HG02852 (cell line): ENCODE measurements around the gene PCDHGA7.
A peak's percentile ranks its signal among the peaks of the same experiment; 100 is the strongest.
"Not testable (repeated sequence)": the region's sequence is repeated elsewhere in the genome, so short reads cannot be mapped to it uniquely, and the experiment has no call there.

Source experiments
- ATAC-seq: cut with Tn5 transposase; IDR thresholded peaks from one replicate; pipeline ENCODE4 v1.9.1; 2021; ENCODE audit warnings: mild to moderate bottlenecking, moderate library complexity; ENCODE audit not compliant: unreplicated experiment

The PCDHGA7 gene

DNA sequence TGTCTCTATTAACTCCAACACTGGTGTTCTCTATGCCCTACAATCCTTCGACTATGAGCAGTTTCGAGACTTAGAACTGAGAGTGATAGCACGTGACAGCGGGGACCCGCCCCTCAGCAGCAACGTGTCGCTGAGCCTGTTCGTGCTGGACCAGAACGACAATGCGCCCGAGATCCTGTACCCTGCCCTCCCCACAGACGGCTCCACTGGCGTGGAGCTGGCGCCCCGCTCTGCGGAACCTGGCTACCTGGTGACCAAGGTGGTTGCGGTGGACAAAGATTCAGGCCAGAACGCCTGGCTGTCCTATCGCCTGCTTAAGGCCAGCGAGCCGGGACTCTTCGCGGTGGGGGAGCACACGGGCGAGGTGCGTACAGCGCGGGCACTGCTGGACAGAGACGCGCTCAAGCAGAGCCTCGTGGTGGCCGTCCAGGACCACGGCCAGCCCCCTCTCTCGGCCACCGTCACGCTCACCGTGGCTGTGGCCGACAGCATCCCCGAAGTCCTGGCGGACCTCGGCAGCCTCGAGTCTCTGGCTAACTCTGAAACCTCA lies 40.3 kb downstream of the PCDHGA7 start:
- no peak for ATAC-seq

DNA sequence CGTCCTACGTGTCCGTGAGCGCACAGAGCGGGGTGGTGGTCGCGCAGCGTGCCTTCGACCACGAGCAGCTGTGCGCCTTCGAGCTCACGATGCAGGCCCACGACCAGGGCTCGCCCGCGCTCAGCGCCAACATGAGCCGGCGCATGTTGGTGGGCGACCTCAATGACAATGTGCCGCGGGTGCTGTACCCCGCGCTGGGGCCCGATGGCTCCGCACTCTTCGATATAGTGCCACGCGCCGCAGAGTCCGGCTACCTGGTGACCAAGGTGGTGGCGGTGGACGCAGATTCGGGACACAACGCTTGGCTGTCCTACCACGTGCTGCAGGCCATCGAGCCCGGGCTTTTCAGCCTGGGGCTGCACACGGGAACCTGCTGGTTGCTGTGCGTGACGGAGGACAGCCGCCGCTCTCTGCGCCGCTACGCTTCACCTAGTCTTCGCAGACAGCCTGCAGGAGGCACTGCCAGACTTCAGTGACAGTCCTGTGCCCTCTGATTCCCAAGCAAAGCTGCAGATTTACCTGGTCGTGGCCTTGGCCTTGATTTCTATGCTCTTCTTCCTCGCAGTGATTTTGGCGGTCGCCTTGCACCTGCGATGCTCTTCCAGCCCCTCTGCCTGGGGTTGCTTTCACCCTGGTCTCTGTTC lies 45.4 kb downstream of the PCDHGA7 start:
- ATAC-seq, result no peak

DNA sequence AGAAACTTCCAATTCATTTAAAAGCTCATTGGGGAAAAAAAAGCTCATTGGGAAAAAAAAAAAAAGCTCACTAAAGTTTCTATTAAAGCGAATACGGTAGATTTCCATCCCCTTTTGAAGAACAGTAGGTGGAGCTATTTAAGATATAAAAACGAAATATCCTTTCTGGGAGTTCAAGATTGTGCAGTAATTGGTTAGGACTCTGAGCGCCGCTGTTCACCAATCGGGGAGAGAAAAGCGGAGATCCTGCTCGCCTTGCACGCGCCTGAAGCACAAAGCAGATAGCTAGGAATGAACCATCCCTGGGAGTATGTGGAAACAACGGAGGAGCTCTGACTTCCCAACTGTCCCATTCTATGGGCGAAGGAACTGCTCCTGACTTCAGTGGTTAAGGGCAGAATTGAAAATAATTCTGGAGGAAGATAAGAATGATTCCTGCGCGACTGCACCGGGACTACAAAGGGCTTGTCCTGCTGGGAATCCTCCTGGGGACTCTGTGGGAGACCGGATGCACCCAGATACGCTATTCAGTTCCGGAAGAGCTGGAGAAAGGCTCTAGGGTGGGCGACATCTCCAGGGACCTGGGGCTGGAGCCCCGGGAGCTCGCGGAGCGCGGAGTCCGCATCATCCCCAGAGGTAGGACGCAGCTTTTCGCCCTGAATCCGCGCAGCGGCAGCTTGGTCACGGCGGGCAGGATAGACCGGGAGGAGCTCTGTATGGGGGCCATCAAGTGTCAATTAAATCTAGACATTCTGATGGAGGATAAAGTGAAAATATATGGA lies 48.0 kb downstream of the PCDHGA7 start, which contains the start of gene PCDHGA12:
Gene PCDHGA12, plus strand, starts transcription at position 176 of the 782 bp plus-strand sequence. Its CDS starts 253 bp downstream, at position 429.
- peak; percentile 79 for ATAC-seq

DNA sequence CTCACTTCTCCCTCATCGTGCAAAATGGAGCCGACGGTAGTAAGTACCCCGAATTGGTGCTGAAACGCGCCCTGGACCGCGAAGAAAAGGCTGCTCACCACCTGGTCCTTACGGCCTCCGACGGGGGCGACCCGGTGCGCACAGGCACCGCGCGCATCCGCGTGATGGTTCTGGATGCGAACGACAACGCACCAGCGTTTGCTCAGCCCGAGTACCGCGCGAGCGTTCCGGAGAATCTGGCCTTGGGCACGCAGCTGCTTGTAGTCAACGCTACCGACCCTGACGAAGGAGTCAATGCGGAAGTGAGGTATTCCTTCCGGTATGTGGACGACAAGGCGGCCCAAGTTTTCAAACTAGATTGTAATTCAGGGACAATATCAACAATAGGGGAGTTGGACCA lies 48.7 kb downstream of the PCDHGA7 start:
- ATAC-seq, result peak; percentile 54

DNA sequence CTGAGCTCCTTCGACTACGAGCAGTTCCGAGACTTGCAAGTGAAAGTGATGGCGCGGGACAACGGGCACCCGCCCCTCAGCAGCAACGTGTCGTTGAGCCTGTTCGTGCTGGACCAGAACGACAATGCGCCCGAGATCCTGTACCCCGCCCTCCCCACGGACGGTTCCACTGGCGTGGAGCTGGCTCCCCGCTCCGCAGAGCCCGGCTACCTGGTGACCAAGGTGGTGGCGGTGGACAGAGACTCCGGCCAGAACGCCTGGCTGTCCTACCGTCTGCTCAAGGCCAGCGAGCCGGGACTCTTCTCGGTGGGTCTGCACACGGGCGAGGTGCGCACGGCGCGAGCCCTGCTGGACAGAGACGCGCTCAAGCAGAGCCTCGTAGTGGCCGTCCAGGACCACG lies 49.8 kb downstream of the PCDHGA7 start:
- not testable (repeated sequence) for ATAC-seq

DNA sequence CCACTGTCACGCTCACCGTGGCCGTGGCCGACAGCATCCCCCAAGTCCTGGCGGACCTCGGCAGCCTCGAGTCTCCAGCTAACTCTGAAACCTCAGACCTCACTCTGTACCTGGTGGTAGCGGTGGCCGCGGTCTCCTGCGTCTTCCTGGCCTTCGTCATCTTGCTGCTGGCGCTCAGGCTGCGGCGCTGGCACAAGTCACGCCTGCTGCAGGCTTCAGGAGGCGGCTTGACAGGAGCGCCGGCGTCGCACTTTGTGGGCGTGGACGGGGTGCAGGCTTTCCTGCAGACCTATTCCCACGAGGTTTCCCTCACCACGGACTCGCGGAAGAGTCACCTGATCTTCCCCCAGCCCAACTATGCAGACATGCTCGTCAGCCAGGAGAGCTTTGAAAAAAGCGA lies 50.2 kb downstream of the PCDHGA7 start:
- ATAC-seq, result not testable (repeated sequence)

DNA sequence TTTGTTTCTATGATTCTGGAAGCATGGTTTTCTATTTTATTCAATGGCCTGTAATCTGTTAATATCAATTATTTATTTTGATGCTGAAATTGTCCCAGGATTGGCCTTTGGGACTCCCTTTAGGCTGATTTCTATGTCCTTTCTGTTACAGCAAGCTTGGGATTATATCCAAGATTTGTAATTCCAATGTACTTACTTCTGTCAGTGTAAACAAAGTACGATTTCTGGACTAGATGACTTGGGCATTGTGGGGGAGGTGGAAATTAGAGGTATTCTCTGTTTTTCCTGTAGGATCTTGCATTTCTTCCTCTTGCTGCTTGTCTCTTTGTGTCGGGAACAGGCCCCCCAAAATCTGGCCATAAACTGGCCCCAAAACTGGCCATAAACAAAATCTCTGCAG lies 51.5 kb downstream of the PCDHGA7 start:
- ATAC-seq, result no peak
